ACHN (cell line): ENCODE measurements around the gene TDO2.

Source experiments
- DNase-seq: peaks from one replicate; pipeline ENCODE4 v3.0.0-alpha.2; 2015
- in situ Hi-C: cut with HindIII; loops from 2 replicates; pipeline ENCODE4 v1.10.0; 2017; ENCODE audit warnings: low sequenced_read_pairs, low pct_ligation_motif_present, low pct_unique_long_range_greater_than_20kb

Gene TDO2

GRCh38 chr4:155944516-155944915 is 41.0 kb downstream of the TDO2 start:
- no peak for DNase-seq
- in situ Hi-C loops, result no loop called here

- in situ Hi-C loops, result no loop called here
- peak; percentile 3 for DNase-seq
These were observed 43.0 kb downstream of the TDO2 start for GRCh38 chr4:155946486-155946885.

GRCh38 chr4:155948541-155948940 is 45.0 kb downstream of the TDO2 start:
- in situ Hi-C loops, result no loop called here

GRCh38 chr4:155950461-155950860 is 47.0 kb downstream of the TDO2 start:
- in situ Hi-C loops, result no loop called here

More at GRCh38 chr4:155948541-155948940, 45.0 kb downstream of the TDO2 start:
- DNase-seq, result no peak

GRCh38 chr4:155952501-155952901 is 49.0 kb downstream of the TDO2 start:
- in situ Hi-C loops, result no loop called here
- DNase-seq, result peak; percentile 19

More at GRCh38 chr4:155950461-155950860, 47.0 kb downstream of the TDO2 start:
- DNase-seq, result no peak

GRCh38 chr4:155953151-155954117 is 49.9 kb downstream of the TDO2 start, which contains the start of gene CTSO:
Gene CTSO, minus strand, starts transcription at chr4:155953866. Its CDS starts 19 bp downstream, at chr4:155953847.
- DNase-seq, result peak; percentile 85
- in situ Hi-C loops, result no loop called here

GRCh38 chr4:155954118-155954685 is 50.7 kb downstream of the TDO2 start:
- in situ Hi-C loops, result no loop called here
- DNase-seq, result no peak

GRCh38 chr4:155954939-155955338 is 51.4 kb downstream of the TDO2 start:
- in situ Hi-C loops, result no loop called here

GRCh38 chr4:155956461-155956860 is 53.0 kb downstream of the TDO2 start:
- DNase-seq, result no peak
- in situ Hi-C loops, result no loop called here

More at GRCh38 chr4:155954939-155955338, 51.4 kb downstream of the TDO2 start:
- no peak for DNase-seq

- in situ Hi-C loops, result no loop called here
- DNase-seq, result no peak
These were observed 55.9 kb downstream of the TDO2 start for GRCh38 chr4:155959417-155959816.

GRCh38 chr4:155960522-155960921 is 57.0 kb downstream of the TDO2 start:
- in situ Hi-C loops, result no loop called here
- no peak for DNase-seq

GRCh38 chr4:155961575-155961974 is 58.1 kb downstream of the TDO2 start:
- in situ Hi-C loops, result no loop called here
- DNase-seq, result no peak

- in situ Hi-C loops, result no loop called here
- no peak for DNase-seq
These were observed 59.3 kb downstream of the TDO2 start for GRCh38 chr4:155962767-155963166.

GRCh38 chr4:155964016-155964891 is 60.8 kb downstream of the TDO2 start:
- DNase-seq, result no peak
- in situ Hi-C loops, result no loop called here

- in situ Hi-C loops, result no loop called here
- no peak for DNase-seq
These were observed 62.7 kb downstream of the TDO2 start for GRCh38 chr4:155966171-155966570.

- DNase-seq, result no peak
- in situ Hi-C loops, result no loop called here
These were observed 63.4 kb downstream of the TDO2 start for GRCh38 chr4:155966731-155967395.
